PC-9 (cell line): ENCODE results near the gene PCDHGA11. TPM values are rescaled to one million over a fixed set of nuclear protein-coding genes. Genes with fewer than 3 reads are reported as not detected.
"Not testable (repeated sequence)": the region's sequence is repeated elsewhere in the genome, so short reads cannot be mapped to it uniquely, and the experiment has no call there.

ENCODE experiments used
- BruUV-seq: library from RNA; stranded (reverse); fragments of 400-500 nt; replicated peaks from 2 replicates; lab custom pipeline; 2021; lab: Mats Ljungman, UMichigan
- CTCF ChIA-PET: fragments of 300-600 bp; sonication (Branson Sonifier 250); formaldehyde crosslinking; loops from one replicate; lab custom pipeline; 2022; ENCODE audit warnings: antibody characterized with exemption; lab: Charles Lee
- POLR2A ChIA-PET: fragments of 300-600 bp; sonication (Branson Sonifier 250); formaldehyde crosslinking; loops from one replicate; lab custom pipeline; 2022; ENCODE audit warnings: antibody characterized with exemption; ENCODE audit not compliant: unreplicated experiment; lab: Charles Lee
- DNase-seq, 2 experiments: peaks; one replicate each; pipeline versions ENCODE4 v3.0.0 to v3.0.0-alpha.2; 2015 to 2022; ENCODE audit warnings: mixed read lengths in 1 of 2
- H2AFZ ChIP-seq: fragments of 200-600 bp; sonication (generic); 2 replicates; pipeline ENCODE4 v1.8.1; 2017; ENCODE audit warnings: antibody characterized with exemption
- H3F3A ChIP-seq: fragments of 200-600 bp; sonication (generic); 2 replicates; pipeline ENCODE4 v1.8.1; 2017; ENCODE audit warnings: antibody characterized with exemption, mild to moderate bottlenecking, low read depth; ENCODE audit not compliant: insufficient read depth
- H3K27ac ChIP-seq: fragments of 200-600 bp; sonication (generic); 2 replicates; pipeline ENCODE4 v1.6.1; 2016; ENCODE audit warnings: mixed run types
- H3K27me3 ChIP-seq: fragments of 200-600 bp; sonication (generic); 2 replicates; pipeline ENCODE4 v1.6.1; 2016; ENCODE audit warnings: low read depth, mixed run types; ENCODE audit not compliant: insufficient read depth
- H3K36me3 ChIP-seq: fragments of 200-600 bp; sonication (generic); 2 replicates; pipeline ENCODE4 v1.6.1; 2016; ENCODE audit warnings: low read depth, mixed run types
- H3K4me1 ChIP-seq: fragments of 200-600 bp; sonication (generic); replicated peaks from 2 replicates; pipeline ENCODE4 v1.6.1; 2016; ENCODE audit warnings: mixed run types; ENCODE audit not compliant: insufficient read depth
- H3K4me2 ChIP-seq: fragments of 200-600 bp; sonication (generic); 2 replicates; pipeline ENCODE4 v1.6.1; 2017; ENCODE audit warnings: mixed run types
- H3K4me3 ChIP-seq: fragments of 200-600 bp; sonication (generic); 2 replicates; pipeline ENCODE4 v1.6.1; 2016; ENCODE audit warnings: mixed run types
- H3K79me2 ChIP-seq: fragments of 200-600 bp; sonication (generic); 2 replicates; pipeline ENCODE4 v1.6.1; 2017; ENCODE audit warnings: low read depth, mixed run types
- H3K9me2 ChIP-seq: fragments of 200-600 bp; sonication (generic); 2 replicates; pipeline ENCODE4 v1.8.1; 2017; ENCODE audit warnings: mild to moderate bottlenecking; ENCODE audit not compliant: insufficient read depth
- H3K9me3 ChIP-seq: fragments of 200-600 bp; sonication (generic); 2 replicates; pipeline ENCODE4 v1.8.1; 2016; ENCODE audit warnings: low read depth; ENCODE audit not compliant: insufficient read depth
- H4K20me1 ChIP-seq: fragments of 200-600 bp; sonication (generic); 2 replicates; pipeline ENCODE4 v1.8.1; 2017; ENCODE audit not compliant: insufficient read depth
- EZH2 ChIP-seq: fragments of 200-600 bp; sonication (generic); IDR thresholded peaks from 2 replicates; pipeline ENCODE4 v1.8.0; 2017; ENCODE audit warnings: antibody characterized with exemption, low read depth
- intact Hi-C: fragments of 100-400 bp; cut with micrococcal nuclease; formaldehyde crosslinking; loops from one replicate; pipeline ENCODE4 v1.10.0; 2022; ENCODE audit not compliant: unreplicated experiment
- total RNA-seq: library from RNA; stranded (reverse); gene quantifications from 2 replicates; pipeline ENCODE4 v1.2.3, GENCODE V29; 2021
- TF ChIP-seq, protein P1 (sequence below): fragments of 200-600 bp; sonication (generic); conservative IDR thresholded peaks from 2 replicates; pipeline ENCODE4 v1.6.1; 2017; ENCODE audit warnings: mixed run types, antibody characterized with exemption, mild to moderate bottlenecking, moderate library complexity

Gene PCDHGA11
- total RNA-seq, 1 experiment from 2014 or later: 0.22 TPM

DNA sequence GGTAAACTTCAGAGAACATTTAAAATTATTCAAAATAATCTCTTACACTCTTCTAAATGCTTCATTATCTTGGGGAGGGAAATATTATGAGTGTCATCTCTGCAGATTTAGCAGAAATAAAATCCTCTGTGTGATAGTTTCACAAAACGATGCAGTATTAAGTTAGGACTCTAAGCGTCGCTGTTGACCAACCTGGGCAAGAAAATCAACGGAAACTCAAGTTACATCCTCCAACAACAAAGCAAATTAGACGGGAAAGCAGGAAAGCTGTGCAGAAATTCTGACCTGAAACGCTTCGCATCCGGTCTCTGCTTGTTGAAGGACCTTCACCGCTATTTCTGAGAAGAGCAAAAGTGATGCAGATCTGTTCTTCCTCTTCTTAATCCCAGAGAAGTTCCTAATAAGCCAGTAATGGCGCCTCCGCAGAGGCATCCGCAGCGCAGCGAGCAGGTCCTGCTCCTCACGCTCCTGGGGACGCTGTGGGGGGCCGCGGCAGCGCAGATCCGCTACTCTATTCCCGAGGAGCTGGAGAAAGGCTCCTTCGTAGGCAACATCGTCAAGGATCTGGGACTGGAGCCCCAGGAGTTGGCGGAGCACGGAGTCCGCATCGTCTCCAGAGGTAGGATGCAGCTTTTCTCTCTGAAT lies 47.1 kb upstream of the PCDHGA11 start, which contains the start of gene PCDHGA6:
Gene PCDHGA6 (plus strand): TSS at position 219 of the 645 bp plus-strand sequence. CDS start 193 bp downstream, at position 412.
- no peaks in the 10 kb centered on the region for H3K9me2 ChIP-seq
- no peak within 1 kb of the TSS for H3K27ac ChIP-seq
- intact Hi-C loops: no loop called here
- no peaks in the 10 kb centered on the region for H3F3A ChIP-seq
- no peaks in the 10 kb centered on the region for H3K4me1 ChIP-seq
- no peaks in the 10 kb centered on the region for H3K36me3 ChIP-seq
- no peak for DNase-seq
- H3K27me3 ChIP-seq: peaks cover 28% of the 10 kb centered on the region; the same call in 1 of the 2 replicates
- no peak within 1 kb of the TSS for H3K4me3 ChIP-seq
- H3K4me2 ChIP-seq: no peak within 1 kb of the TSS
- H2AFZ ChIP-seq: no peak within 1 kb of the TSS
- ChIA-PET POLR2A (no interaction called here), CTCF (interaction anchor here (1.0 kb wide), 1 partner anchor 192 kb away, joined by 3 read pairs; no protein-coding TSS in a partner anchor)
- no peaks in the 10 kb centered on the region for H3K79me2 ChIP-seq
- H3K9me3 ChIP-seq: no peaks in the 10 kb centered on the region; the same call in 1 of the 2 replicates
- H4K20me1 ChIP-seq: no peaks in the 10 kb centered on the region
- BruUV-seq: no TSS peak
- TF ChIP-seq EZH2: no peak
- TF ChIP-seq, protein P1, sequence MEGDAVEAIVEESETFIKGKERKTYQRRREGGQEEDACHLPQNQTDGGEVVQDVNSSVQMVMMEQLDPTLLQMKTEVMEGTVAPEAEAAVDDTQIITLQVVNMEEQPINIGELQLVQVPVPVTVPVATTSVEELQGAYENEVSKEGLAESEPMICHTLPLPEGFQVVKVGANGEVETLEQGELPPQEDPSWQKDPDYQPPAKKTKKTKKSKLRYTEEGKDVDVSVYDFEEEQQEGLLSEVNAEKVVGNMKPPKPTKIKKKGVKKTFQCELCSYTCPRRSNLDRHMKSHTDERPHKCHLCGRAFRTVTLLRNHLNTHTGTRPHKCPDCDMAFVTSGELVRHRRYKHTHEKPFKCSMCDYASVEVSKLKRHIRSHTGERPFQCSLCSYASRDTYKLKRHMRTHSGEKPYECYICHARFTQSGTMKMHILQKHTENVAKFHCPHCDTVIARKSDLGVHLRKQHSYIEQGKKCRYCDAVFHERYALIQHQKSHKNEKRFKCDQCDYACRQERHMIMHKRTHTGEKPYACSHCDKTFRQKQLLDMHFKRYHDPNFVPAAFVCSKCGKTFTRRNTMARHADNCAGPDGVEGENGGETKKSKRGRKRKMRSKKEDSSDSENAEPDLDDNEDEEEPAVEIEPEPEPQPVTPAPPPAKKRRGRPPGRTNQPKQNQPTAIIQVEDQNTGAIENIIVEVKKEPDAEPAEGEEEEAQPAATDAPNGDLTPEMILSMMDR: peak; percentile 46; the same call in 1 of the 2 replicates

DNA sequence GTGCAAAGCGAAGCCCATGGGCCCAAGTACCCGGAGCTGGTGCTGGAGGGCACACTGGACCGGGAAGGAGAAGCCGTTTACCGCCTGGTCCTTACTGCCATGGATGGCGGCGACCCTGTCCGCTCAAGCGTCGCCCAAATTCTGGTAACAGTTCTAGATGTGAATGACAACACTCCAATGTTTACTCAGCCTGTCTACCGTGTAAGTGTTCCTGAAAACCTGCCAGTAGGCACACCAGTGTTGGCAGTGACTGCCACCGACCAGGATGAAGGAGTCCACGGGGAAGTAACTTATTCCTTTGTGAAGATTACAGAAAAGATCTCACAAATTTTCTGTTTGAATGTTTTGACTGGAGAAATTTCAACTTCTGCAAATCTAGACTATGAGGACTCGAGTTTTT lies 46.2 kb upstream of the PCDHGA11 start:
- Histone ChIP-seq H3K36me3 (no peaks in the 10 kb centered on the region), H3K9me2 (no peaks in the 10 kb centered on the region), H3K4me2 (no peak overlapping the region), H3K79me2 (no peaks in the 10 kb centered on the region), H2AFZ (no peak overlapping the region), H3K9me3 (no peaks in the 10 kb centered on the region; the same call in 1 of the 2 replicates), H3K4me3 (no peak overlapping the region), H4K20me1 (no peaks in the 10 kb centered on the region), H3K27ac (no peak overlapping the region), H3K27me3 (peaks cover 24% of the 10 kb centered on the region; the same call in 1 of the 2 replicates), H3K4me1 (no peaks in the 10 kb centered on the region), H3F3A (no peaks in the 10 kb centered on the region)
- DNase-seq: no peak
- intact Hi-C loops: no loop called here
- CTCF ChIA-PET: no interaction called here
- TF ChIP-seq EZH2: no peak
- TF ChIP-seq, protein P1: no peak
- POLR2A ChIA-PET: no interaction called here
- BruUV-seq: no TSS peak

DNA sequence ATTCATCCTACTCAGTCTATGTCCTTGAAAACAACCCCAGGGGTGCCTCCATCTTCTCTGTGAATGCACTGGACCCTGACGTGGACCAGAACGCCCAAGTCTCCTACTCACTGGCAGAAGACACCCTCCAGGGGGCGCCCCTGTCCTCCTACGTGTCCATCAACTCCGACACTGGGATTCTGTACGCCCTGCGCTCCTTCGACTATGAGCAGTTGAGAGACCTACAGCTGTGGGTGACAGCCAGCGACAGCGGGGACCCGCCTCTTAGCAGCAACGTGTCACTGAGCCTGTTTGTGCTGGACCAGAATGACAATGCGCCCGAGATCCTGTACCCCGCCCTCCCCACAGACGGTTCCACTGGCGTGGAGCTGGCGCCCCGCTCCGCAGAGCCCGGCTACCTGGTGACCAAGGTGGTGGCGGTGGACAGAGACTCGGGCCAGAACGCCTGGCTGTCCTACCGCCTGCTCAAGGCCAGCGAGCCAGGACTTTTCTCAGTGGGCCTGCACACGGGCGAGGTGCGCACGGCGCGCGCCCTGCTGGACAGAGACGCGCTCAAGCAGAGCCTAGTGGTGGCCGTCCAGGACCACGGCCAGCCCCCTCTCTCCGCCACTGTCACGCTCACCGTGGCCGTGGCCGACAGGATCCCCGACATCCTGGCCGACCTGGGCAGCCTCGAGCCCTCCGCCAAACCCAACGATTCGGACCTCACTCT lies 45.3 kb upstream of the PCDHGA11 start:
- H3K79me2 ChIP-seq, CTCF ChIA-PET, POLR2A ChIA-PET, H3K4me2 ChIP-seq, H3K4me1 ChIP-seq, H3F3A ChIP-seq, H3K9me2 ChIP-seq, H3K36me3 ChIP-seq, H2AFZ ChIP-seq, BruUV-seq, H3K9me3 ChIP-seq, H3K4me3 ChIP-seq, H4K20me1 ChIP-seq, DNase-seq, intact Hi-C loops, H3K27ac ChIP-seq: not testable (repeated sequence)
- peaks cover 20% of the 10 kb centered on the region; the same call in 1 of the 2 replicates for H3K27me3 ChIP-seq
